T1000 (cell line): ENCODE measurements around the gene NCOA3.

Experiments
- DNase-seq: peaks from one replicate; lab custom pipeline; 2025; ENCODE audit warnings: mixed read lengths; lab: John Stamatoyannopoulos, UW

NCOA3 gene

DNA sequence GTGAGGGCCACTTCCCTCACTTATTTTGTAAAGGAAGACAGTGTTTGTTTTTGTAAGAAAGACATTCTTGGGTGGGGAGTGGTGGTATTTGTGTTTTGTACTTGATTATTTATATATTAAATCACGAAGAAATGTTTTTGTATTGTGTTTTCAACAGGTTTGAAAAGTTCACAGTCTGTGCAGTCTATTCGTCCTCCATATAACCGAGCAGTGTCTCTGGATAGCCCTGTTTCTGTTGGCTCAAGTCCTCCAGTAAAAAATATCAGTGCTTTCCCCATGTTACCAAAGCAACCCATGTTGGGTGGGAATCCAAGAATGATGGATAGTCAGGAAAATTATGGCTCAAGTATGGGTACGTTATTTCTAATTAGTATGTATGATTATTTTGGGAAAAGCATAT, 137.2 kb downstream of the NCOA3 start:
- no peak for DNase-seq

DNA sequence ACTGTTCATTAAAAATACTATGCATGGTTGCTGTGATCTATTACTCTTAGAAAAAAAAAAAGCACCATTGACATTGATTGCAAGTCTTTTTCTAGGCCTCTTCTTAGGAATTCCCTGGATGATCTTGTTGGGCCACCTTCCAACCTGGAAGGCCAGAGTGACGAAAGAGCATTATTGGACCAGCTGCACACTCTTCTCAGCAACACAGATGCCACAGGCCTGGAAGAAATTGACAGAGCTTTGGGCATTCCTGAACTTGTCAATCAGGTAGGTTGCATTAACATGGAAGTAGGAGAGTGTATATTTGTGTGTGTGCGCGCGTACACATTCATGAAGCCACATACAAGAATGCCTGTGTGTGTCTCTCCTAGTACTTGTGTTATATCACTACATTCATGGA, 140.4 kb downstream of the NCOA3 start:
- DNase-seq = no peak

DNA sequence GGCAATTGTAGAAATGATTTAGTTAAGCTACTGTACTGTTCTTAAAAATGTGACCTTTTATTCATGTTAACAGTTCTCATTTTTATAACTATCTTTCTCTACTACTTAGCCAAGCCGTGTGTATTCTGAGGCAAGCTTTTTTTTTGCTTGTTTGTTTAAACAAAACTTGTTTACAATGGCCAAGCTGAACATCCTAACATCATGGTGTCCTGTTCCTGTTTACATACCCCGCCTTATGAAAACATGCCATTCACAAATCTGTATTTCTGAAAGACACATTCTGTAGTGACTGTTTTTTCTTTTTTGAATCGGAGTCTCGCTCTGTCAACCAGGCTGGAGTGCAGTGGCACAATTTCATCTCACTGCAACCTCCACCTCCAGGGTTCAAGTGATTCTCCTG, 140.9 kb downstream of the NCOA3 start:
- DNase-seq = no peak

DNA sequence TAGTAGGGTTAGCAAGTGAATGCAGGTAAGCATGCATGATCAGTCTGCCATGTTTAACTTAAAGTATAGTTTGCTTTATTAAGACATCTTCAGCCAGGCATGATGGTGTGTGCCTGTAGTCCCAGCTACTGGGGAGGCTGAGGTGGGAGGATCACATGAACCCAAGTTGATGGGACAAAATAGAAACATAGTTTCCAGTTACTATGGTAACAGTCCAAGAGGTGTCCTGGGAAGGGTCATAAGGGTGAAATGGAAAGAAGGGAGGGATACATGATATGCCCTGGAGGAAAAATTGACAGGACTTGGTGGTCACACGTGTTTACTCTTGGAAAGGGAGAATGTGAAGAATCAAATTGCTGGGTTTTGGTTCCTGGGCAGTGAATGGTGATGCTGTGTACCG, 143.9 kb downstream of the NCOA3 start:
- DNase-seq = no peak

DNA sequence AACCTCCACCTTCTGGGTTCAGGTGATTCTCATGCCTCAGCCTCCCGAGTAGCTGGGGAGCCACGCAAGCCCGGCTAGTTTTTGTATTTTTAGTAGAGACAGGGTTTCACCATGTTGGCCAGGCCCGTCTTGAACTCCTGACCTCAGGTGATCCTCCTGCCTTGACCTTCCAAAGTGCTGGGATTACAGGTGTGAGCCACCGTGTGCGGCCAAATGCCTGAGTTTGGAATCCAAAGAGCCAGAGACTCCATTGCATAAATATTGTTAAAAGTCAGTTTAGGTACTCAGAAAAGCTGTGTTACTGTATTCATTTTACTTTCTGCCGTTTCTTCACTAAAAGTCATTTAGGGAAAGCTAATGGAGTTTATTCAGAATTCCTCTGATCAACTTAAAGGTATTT, 146.3 kb downstream of the NCOA3 start:
- no peak for DNase-seq

DNA sequence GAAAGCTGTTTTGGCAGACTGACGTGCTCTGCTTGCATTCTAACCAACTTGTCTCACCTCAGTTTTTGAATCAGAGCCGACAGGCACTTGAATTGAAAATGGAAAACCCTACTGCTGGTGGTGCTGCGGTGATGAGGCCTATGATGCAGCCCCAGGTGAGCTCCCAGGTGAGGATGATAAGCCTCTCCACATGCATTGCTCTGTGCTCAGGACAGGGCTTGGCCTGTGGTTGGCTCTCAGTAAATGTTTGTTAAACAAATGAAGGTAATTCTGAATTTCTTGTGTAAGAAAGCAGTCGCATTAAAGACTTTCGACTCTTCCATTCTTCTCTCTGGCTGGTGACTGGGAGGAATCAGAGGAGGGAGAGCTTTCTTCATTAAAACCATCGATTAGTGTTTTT, 147.3 kb downstream of the NCOA3 start:
- no peak for DNase-seq

DNA sequence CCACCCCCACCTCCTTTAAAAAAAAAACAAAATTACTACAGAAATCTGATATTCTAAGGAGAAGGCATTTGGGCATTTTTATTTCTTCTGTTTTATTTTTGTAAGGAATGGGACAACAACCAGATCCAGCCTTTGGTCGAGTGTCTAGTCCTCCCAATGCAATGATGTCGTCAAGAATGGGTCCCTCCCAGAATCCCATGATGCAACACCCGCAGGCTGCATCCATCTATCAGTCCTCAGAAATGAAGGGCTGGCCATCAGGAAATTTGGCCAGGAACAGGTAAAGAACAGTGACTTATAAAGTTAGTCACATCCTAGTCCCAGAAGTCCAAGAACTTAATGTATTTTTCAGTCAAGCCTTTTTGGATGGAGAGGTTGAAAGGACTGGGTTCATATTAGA, 150.6 kb downstream of the NCOA3 start:
- DNase-seq = no peak

DNA sequence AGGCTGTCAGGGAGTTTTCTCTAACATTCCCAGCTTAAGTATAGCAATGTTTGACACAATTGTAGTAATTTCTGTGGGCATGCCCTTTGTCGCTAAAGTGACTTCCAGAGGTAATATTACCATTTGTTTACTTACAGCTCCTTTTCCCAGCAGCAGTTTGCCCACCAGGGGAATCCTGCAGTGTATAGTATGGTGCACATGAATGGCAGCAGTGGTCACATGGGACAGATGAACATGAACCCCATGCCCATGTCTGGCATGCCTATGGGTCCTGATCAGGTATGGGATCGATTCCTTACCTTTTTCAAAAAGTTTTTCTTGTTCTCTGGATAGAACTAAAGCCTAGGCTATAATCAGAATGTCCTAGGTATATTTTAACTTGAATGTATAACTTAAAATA, 151.1 kb downstream of the NCOA3 start:
- no peak for DNase-seq

DNA sequence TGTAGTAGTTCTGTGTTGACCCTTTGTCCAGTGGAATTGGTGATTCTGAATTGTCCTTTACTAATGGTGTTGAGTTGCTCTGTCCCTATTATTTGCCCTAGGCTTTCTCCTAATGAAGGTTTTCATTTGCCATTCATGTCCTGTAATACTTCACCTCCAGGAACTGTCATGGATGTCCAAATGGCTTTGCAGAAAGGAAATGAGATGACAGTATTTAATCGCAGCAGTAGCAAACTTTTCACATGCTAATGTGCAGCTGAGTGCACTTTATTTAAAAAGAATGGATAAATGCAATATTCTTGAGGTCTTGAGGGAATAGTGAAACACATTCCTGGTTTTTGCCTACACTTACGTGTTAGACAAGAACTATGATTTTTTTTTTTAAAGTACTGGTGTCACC, 152.2 kb downstream of the NCOA3 start:
- no peak for DNase-seq

DNA sequence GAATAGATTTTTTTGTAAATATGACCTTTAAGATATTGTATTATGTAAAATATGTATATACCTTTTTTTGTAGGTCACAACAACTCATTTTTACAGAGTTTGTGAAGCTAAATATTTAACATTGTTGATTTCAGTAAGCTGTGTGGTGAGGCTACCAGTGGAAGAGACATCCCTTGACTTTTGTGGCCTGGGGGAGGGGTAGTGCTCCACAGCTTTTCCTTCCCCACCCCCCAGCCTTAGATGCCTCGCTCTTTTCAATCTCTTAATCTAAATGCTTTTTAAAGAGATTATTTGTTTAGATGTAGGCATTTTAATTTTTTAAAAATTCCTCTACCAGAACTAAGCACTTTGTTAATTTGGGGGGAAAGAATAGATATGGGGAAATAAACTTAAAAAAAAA, 152.7 kb downstream of the NCOA3 start:
- no peak for DNase-seq

DNA sequence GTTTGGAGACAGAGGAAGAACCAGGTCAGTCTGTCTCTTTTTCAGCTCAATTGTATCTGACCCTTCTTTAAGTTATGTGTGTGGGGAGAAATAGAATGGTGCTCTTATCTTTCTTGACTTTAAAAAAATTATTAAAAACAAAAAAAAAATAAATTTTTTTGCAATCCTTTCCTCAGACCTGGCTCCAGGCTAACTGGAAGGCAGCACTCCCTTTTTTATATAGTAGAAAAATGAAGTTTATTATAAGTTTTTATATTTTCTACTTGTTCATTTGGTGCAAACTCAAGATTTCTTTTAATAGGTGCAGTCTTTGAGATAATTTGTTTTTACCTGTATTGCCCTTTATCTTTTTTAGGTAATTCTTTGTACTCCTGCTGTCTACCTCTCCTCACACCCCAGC, 153.9 kb downstream of the NCOA3 start:
- no peak for DNase-seq

DNA sequence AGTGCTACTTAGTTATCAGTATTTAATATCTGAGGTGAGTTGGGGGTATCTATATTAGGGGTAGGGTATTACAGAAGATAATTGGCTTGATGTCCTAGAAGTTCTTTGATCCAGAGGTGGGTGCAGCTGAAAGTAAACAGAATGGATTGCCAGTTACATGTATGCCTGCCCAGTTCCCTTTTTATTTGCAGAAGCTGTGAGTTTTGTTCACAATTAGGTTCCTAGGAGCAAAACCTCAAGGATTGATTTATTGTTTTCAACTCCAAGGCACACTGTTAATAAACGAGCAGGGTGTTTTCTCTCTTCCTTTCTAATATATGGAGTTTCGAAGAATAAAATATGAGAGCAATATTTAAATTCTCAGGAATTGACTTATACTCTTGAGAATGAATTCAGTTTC, 154.6 kb downstream of the NCOA3 start:
- DNase-seq = no peak

DNA sequence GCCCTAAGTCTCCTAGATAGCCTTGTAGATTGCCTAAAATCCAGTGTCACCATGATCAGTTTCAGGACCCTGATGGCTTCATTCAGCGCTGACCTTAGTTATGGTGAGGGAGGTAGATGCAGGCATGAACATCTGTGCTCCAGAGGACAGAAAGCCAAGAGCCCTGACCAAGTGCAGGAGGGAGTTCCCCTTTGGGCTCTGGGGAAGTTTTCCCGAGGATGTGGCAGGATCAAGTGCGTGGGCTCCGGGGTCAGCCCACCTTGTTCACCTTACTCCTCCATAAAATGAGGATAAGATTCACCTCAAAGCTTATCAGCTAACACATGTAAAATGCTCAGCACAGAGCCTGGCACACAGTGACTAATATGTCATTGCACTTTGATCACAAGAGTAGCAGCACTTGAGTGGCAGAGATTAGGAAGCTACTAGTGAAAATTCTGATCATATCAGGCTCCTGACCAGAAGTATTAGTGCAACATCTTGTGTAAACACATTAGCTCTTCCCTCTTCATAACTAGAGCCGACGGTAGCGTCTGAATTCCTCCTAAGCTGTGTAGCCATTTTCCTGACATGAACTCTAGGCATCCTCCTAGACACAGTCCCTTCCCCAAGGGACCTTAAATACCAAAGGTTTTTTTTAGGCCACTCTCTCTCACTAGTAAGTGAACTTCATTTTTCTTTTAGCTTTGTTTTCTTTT, 158.4 kb downstream of the NCOA3 start:
- no peak for DNase-seq

DNA sequence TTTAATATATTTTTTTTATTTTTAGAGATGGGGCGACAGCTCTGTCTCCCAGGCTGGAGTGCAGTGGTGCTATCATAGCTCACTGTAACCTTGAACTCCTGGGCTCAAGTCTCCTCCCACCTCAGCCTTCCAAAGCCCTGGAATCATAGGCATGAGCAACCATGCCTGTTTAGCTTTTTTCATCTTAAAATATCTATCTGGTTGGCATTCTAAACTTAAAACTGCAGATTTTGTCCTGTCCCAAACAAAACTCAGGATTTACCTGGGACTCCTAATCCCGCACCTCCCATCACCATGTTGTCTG, 158.9 kb downstream of the NCOA3 start:
- DNase-seq = no peak

DNA sequence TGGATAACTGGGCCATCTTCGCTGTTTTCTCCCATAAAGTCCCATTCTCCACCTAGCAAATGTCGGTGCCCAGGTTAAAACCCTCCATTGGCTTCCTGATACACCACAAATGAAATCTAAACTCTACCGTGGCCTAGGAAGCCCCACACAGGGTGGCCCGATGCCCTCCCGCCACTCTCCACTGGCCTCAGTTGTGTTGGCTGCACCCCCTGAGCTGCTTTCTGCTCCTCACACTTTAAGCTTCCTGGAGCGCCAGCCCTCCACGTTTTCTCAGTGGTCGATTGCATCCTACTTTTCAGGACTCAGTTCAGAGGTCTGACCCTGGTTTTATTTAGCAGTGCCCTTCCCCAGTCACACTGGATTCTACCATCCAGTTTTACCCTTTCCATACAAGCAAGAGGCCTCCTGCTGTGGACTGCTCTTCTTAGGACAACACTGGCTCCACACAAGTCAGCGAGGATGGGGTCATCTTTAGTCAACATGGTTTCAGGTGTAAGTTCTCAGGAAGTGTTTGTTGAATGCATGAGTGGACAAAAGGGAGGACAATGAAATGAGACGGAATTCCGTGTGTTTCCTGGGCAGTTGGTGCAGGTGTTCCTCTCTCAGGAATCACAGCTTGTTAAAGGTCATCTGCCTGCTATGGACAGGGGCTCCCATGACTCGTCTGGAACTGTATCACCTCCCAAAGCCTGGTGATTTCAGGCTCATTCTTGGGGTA, 159.5 kb downstream of the NCOA3 start:
- DNase-seq = no peak

DNA sequence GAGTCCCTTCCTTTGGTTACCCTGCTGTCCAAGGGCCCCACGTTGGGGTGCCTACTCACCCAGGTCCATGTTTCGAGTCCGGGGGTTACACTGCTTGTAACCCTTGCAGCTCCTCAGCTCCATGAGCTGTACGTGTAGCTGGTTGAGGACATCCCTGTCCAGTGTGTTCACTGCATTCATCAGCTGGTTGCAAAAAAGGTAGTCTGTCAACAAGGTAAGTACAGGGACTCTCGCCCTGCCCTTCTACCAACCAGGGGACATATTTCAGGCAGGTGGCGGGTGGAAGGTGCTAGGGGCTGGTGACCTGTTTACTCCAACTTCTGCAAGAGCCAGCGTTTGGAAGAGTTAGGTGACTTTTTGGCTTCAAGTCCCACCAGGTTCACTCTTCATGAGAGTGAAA, 160.0 kb downstream of the NCOA3 start:
- no peak for DNase-seq

DNA sequence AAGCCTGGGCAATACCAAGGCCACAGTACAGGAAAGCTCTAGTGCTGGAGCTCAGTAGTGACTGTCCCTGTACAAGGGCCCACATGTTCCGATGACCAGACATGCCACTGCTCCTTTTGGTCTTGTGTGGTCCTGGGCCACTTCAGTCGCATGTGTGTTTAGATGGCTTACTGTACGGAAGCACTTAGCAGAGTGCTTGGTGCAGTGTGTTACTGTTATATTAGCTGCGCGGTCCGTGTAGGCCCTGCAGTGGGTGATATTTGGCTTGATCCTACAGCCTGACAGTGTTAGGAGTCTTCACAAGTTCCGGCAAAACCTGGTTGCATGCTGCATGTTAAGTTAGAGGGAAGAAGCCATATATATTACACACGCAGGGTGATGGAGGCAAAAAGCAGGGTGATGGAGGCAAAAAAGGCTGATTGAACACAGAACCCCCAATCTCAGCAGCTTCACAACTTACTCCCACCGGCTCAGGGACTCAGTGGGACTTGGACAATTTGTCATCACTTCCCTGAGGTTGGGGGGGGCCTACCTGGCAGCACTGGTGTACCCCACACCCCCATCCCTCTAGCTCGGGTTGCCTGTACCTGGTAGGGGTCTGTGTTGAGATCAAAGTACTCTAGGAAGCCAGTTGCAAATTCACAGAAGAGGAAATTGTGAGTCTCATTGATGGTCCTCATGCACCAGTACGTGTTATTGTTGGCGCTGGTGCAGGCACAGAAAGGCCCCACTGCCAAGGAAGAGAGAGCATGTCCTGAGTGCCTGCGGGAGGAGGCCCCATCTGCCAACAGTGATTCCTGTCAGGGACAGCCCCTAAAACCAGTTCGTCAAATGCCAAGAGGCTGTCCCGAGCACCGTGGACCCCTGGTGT, 161.0 kb downstream of the NCOA3 start:
- DNase-seq = no peak

DNA sequence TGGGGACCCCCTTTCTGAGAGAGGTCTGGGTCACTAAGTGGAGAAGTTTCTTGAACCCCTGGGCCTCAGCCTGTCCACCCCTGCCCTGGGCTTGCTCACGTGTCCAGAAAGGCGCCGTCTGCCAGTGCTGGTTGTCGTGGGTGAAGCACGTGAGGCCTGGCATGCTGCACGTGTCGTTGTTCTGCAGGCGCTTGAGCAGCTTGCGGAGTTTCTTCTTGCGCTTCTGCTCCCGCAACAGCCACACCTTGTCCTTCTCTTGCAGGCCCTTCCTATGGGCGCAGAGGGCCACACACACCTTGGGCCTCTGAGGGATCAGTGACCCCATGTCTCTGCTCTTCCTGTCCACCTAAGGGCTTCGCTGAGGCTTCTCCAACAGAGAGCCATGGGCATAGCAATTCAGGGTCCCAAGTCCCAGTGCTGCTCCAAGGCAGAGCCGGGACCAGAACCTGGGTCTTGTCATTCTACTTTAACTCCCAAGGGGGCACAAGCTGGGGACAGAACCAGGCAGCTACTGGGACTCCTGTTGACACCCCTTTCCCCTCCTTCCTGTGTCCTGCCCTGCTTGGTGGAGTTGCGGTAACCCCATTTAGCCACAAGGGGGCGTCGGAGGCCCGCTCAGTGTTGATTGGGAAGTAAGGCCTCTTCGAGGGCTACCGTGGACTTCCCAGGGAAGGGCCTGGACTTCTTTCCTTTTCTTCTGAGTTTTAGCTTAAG, 161.8 kb downstream of the NCOA3 start:
- peak; percentile 87 for DNase-seq

DNA sequence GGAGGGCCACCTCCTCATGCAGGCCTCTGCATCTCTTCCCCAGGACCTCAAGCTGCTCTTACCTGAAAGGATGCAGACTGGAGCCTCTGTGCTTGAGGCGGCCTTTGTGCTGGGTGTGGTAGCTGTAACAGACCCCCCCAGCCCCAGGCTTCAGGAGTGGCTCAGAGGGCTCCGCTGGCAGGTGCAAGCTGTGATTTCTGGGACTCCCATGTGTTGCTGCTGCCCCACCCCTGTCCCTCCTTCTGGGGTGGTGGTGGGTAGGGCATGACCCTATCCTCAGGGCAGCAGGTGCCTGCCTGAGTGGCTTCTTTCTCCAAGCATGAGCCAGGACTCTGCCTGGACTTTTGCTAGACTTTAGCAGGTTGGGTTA, 162.4 kb downstream of the NCOA3 start:
- no peak for DNase-seq

DNA sequence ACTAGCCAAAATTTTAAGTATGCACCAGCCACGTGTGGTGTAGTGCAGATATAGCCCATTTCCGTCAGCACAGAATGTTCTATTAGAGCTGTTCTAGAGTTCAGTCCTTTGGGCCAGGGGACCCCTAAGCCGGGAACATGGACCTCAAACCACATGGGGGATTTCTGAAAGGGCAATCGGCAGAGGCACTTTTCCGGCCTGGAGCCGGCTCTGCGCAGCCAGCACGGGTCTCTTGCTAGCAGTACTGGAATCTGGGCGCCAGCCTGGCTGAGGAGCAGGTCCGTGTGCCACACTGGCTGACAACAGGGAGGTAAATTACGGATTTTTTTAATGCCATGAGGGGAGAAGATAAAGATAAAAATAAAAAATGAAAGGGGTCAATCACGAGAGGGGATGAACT, 163.1 kb downstream of the NCOA3 start:
- DNase-seq = no peak

DNA sequence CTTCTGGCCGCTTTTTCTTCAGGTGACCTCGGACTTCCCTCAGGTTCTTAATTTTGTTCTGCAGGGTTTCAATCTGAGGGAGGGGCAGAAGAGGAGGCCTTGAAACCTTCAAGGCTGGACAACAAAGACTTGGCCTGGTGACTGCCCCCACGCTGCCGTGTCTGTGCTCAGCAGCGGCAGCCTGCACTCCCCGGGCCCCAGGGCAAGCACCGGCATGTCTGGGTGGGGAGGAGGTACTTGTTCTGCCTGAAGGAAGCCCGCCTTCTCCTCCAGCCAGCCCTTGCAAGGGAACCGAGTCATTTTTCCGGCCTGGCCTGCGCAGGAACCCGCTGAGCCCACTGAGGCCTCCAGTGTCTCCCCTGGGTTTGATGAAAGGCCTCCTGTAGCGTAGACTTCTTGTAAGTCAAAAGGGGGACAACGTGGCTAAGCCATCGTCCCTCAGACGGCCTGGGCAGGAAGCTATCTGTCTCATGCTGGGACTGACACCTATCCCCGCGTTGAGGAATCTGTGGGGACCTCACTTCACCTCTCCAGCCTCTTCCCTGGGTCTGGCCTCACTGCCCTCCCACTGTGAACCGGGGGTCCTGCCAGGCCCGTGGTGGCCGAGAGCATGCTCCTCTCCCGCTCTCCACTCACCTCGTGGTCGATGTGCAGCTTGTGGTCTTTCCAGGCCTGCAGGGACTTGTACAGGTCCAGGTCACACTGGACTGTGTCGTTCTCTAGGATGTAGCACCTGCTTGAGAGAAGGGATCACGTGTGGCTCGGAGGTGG, 163.7 kb downstream of the NCOA3 start:
- no peak for DNase-seq

DNA sequence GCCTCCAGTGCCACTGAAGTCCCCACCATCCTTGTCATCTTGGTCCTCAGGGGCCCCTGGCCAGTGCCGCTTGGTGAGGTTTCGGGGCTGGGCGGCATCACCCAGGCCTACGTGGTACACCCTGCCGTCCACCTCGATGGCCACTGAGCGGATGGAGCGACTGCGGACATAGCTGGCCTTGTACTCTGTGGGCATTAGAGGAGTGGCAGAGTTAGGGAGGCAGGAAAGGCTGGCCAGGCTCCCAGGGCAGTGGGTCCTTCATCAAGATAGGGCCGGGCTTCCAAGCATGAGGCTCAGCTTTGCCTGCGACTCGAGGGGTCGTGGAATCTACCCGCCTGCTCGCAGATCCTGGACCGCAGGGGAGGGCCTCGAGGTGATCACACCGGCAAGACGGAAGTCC, 164.6 kb downstream of the NCOA3 start:
- DNase-seq = no peak
